ENCODE results near the gene PRKG2.

Gene PRKG2

GRCh38 chr4:81237791-81238190, 22.8 kb upstream of the PRKG2 start:
- H3K9me2 ChIP-seq (replicated peaks; ENCODE audit: low read depth, low read length), result no peaks in the 10 kb centered on the region
- H4K20me1 ChIP-seq (ENCODE audit: insufficient read depth, low read length, poor library complexity, severe bottlenecking), result no peaks in the 10 kb centered on the region
- no peak overlapping the region for H3K9ac ChIP-seq (ENCODE audit: low read depth, low read length, poor library complexity, severe bottlenecking)
- H3K9me3 ChIP-seq (ENCODE audit: insufficient read depth, low read depth, low read length), result no peaks in the 10 kb centered on the region
- no peaks in the 10 kb centered on the region for H3K36me3 ChIP-seq (ENCODE audit: insufficient read depth, low read length)
- no peaks in the 10 kb centered on the region for H3F3A ChIP-seq (ENCODE audit: low read depth)
- TF ChIP-seq EZH2phosphoT487 (IDR thresholded peaks at IDR 0.05; ENCODE audit: borderline replicate concordance), result no peak
- no peak for TF ChIP-seq CTCF (conservative IDR thresholded peaks at IDR 0.05; ENCODE audit: low read length)
- H3K79me2 ChIP-seq (ENCODE audit: insufficient read depth, low read length), result no peaks in the 10 kb centered on the region
- no peak overlapping the region for H3K4me2 ChIP-seq (ENCODE audit: low read depth, low read length, poor library complexity, severe bottlenecking)
- no peak overlapping the region for H2AFZ ChIP-seq (ENCODE audit: low read length)
- no peaks in the 10 kb centered on the region for H3K27me3 ChIP-seq (ENCODE audit: insufficient read depth, low read length, poor library complexity, severe bottlenecking)
- no peaks in the 10 kb centered on the region for H3K4me1 ChIP-seq (ENCODE audit: insufficient read depth, low read length, poor library complexity, severe bottlenecking)
- no peak overlapping the region for H3K4me3 ChIP-seq (ENCODE audit: low read length, poor library complexity, severe bottlenecking)

- no peaks in the 10 kb centered on the region for H3K9me2 ChIP-seq (replicated peaks; ENCODE audit: low read depth, low read length)
- no peak overlapping the region for H3K4me2 ChIP-seq (ENCODE audit: low read depth, low read length, poor library complexity, severe bottlenecking)
- H3K36me3 ChIP-seq (ENCODE audit: insufficient read depth, low read length), result no peaks in the 10 kb centered on the region
- no peak overlapping the region for H3K4me3 ChIP-seq (ENCODE audit: low read length, poor library complexity, severe bottlenecking)
- no peak for TF ChIP-seq CTCF (conservative IDR thresholded peaks at IDR 0.05; ENCODE audit: low read length)
- no peak for TF ChIP-seq EZH2phosphoT487 (IDR thresholded peaks at IDR 0.05; ENCODE audit: borderline replicate concordance)
- H4K20me1 ChIP-seq (ENCODE audit: insufficient read depth, low read length, poor library complexity, severe bottlenecking), result no peaks in the 10 kb centered on the region
- no peak overlapping the region for H3K9ac ChIP-seq (ENCODE audit: low read depth, low read length, poor library complexity, severe bottlenecking)
- peaks cover 7% of the 10 kb centered on the region; the same call in 1 of the 2 replicates for H3K9me3 ChIP-seq (ENCODE audit: insufficient read depth, low read depth, low read length)
- no peaks in the 10 kb centered on the region for H3K4me1 ChIP-seq (ENCODE audit: insufficient read depth, low read length, poor library complexity, severe bottlenecking)
- H2AFZ ChIP-seq (ENCODE audit: low read length), result no peak overlapping the region
- H3K27me3 ChIP-seq (ENCODE audit: insufficient read depth, low read length, poor library complexity, severe bottlenecking), result no peaks in the 10 kb centered on the region
- H3F3A ChIP-seq (ENCODE audit: low read depth), result no peaks in the 10 kb centered on the region
- H3K79me2 ChIP-seq (ENCODE audit: insufficient read depth, low read length), result no peaks in the 10 kb centered on the region
Observed at GRCh38 chr4:81235982-81236749, 21.1 kb upstream of the PRKG2 start.

- Histone ChIP-seq H3F3A (ENCODE audit: low read depth) (no peaks in the 10 kb centered on the region), H3K4me2 (ENCODE audit: low read depth, low read length, poor library complexity, severe bottlenecking) (no peak overlapping the region), H3K9me3 (ENCODE audit: insufficient read depth, low read depth, low read length) (peaks cover 7% of the 10 kb centered on the region; the same call in 1 of the 2 replicates), H3K9ac (ENCODE audit: low read depth, low read length, poor library complexity, severe bottlenecking) (no peak overlapping the region), H4K20me1 (ENCODE audit: insufficient read depth, low read length, poor library complexity, severe bottlenecking) (no peaks in the 10 kb centered on the region), H3K36me3 (ENCODE audit: insufficient read depth, low read length) (no peaks in the 10 kb centered on the region), H3K4me3 (ENCODE audit: low read length, poor library complexity, severe bottlenecking) (no peak overlapping the region), H3K4me1 (ENCODE audit: insufficient read depth, low read length, poor library complexity, severe bottlenecking) (no peaks in the 10 kb centered on the region), H3K27me3 (ENCODE audit: insufficient read depth, low read length, poor library complexity, severe bottlenecking) (no peaks in the 10 kb centered on the region), H3K9me2 (replicated peaks; ENCODE audit: low read depth, low read length) (no peaks in the 10 kb centered on the region), H2AFZ (ENCODE audit: low read length) (no peak overlapping the region), H3K79me2 (ENCODE audit: insufficient read depth, low read length) (no peaks in the 10 kb centered on the region)
- no peak for TF ChIP-seq CTCF (conservative IDR thresholded peaks at IDR 0.05; ENCODE audit: low read length)
- no peak for TF ChIP-seq EZH2phosphoT487 (IDR thresholded peaks at IDR 0.05; ENCODE audit: borderline replicate concordance)
Observed at GRCh38 chr4:81227968-81228367, 12.9 kb upstream of the PRKG2 start.

Measured in Loucy (cell line).